Activated CD8-positive, alpha-beta T cell treated with anti-CD3 and anti-CD28 coated beads for 36 hours (primary cell): ENCODE results near the gene MCL1. TPM values are rescaled to one million over a fixed set of nuclear protein-coding genes. Genes with fewer than 3 reads are reported as not detected.

ENCODE experiments used
- ATAC-seq: fragments of 200-7000 bp; cut with Tn5 transposase; one replicate; pipeline ENCODE4 v1.10.0; 2021; ENCODE audit warnings: mild to moderate bottlenecking, moderate library complexity
- CTCF ChIA-PET: fragments of 350-600 bp; sonication (Branson Sonifier 250); formaldehyde crosslinking; loops from one replicate; lab custom pipeline; 2021; ENCODE audit warnings: antibody characterized with exemption; lab: Charles Lee
- POLR2A ChIA-PET: fragments of 350-600 bp; sonication (Branson Sonifier 250); formaldehyde crosslinking; loops from one replicate; lab custom pipeline; 2021; ENCODE audit warnings: antibody characterized with exemption; lab: Charles Lee
- DNase-seq: peaks from one replicate; pipeline ENCODE4 v3.0.0-alpha.2; 2020
- H3K27ac Mint-ChIP-seq: one replicate; pipeline ENCODE4 v1.8.0; 2021; ENCODE audit warnings: mild to moderate bottlenecking, mixed read lengths
- H3K27me3 Mint-ChIP-seq: one replicate; pipeline ENCODE4 v1.8.0; 2021; ENCODE audit warnings: mixed read lengths
- H3K36me3 Mint-ChIP-seq: one replicate; pipeline ENCODE4 v1.8.0; 2021; ENCODE audit warnings: low read depth, mixed read lengths
- H3K4me1 Mint-ChIP-seq: one replicate; pipeline ENCODE4 v1.8.0; 2021; ENCODE audit warnings: low read depth, mixed read lengths
- H3K4me3 Mint-ChIP-seq: one replicate; pipeline ENCODE4 v1.8.0; 2021; ENCODE audit warnings: mild to moderate bottlenecking, moderate library complexity, mixed read lengths
- H3K9me3 Mint-ChIP-seq: one replicate; pipeline ENCODE4 v1.8.0; 2021; ENCODE audit warnings: mixed read lengths
- CTCF ChIP-seq: fragments of 200-600 bp; IDR thresholded peaks from one replicate; pipeline ENCODE4 v1.8.0; 2022; ENCODE audit warnings: antibody characterized with exemption, mild to moderate bottlenecking
- intact Hi-C: fragments of 100-400 bp; cut with micrococcal nuclease; formaldehyde crosslinking; loops from one replicate; pipeline ENCODE4 v1.10.0; 2022
- total RNA-seq, 2 experiments: library from RNA; stranded (reverse); gene quantifications; one replicate each; pipeline ENCODE4 v1.2.3, GENCODE V29; 2021

Gene MCL1
- total RNA-seq, 2 experiments from 2014 or later: 207 TPM

GRCh38 chr1:150532860-150533259, 46.5 kb downstream of the MCL1 start:
- intact Hi-C loops: no loop called here
- no peak for TF ChIP-seq CTCF
- Mint-ChIP-seq H3K4me1 (no peaks in the 10 kb centered on the region), H3K4me3 (no peak overlapping the region), H3K27ac (no peak overlapping the region), H3K36me3 (no peaks in the 10 kb centered on the region), H3K9me3 (no peaks in the 10 kb centered on the region), H3K27me3 (no peaks in the 10 kb centered on the region)
- ATAC-seq (no peak), DNase-seq (no peak)
- ChIA-PET POLR2A (no interaction called here), CTCF (interaction anchor here (0.6 to 3.3 kb wide), 28 partner anchors 9 to 467 kb away, joined by 3 to 30 read pairs (median 4); partner anchors contain the start of genes CTSK and FALEC)

- H3K4me1 Mint-ChIP-seq: no peaks in the 10 kb centered on the region
- ChIA-PET CTCF (interaction anchor here (3.3 kb wide), 1 partner anchor 10 kb away, joined by 22 read pairs; no protein-coding TSS in a partner anchor), POLR2A (interaction anchor here (0.9 kb wide), 1 partner anchor 16 kb away, joined by 3 read pairs; no protein-coding TSS in a partner anchor)
- intact Hi-C loops: no loop called here
- DNase-seq: no peak
- no peaks in the 10 kb centered on the region for H3K9me3 Mint-ChIP-seq
- no peak for TF ChIP-seq CTCF
- H3K36me3 Mint-ChIP-seq: no peaks in the 10 kb centered on the region
- H3K27me3 Mint-ChIP-seq: no peaks in the 10 kb centered on the region
- no peak overlapping the region for H3K4me3 Mint-ChIP-seq
- no peak for ATAC-seq
- no peak overlapping the region for H3K27ac Mint-ChIP-seq
Measured at GRCh38 chr1:150530491-150531159, 48.8 kb downstream of the MCL1 start.

GRCh38 chr1:150529017-150529416, 50.4 kb downstream of the MCL1 start:
- Mint-ChIP-seq H3K4me1 (no peaks in the 10 kb centered on the region), H3K27me3 (no peaks in the 10 kb centered on the region), H3K27ac (no peak overlapping the region), H3K4me3 (no peak overlapping the region), H3K9me3 (no peaks in the 10 kb centered on the region), H3K36me3 (no peaks in the 10 kb centered on the region)
- POLR2A ChIA-PET: interaction anchor here (1.8 kb wide), 1 partner anchor 27 kb away, joined by 4 read pairs; no protein-coding TSS in a partner anchor
- no peak for TF ChIP-seq CTCF
- intact Hi-C loops: no loop called here
- CTCF ChIA-PET: interaction anchor here (1.0 kb wide), 1 partner anchor 185 kb away, joined by 3 read pairs; no protein-coding TSS in a partner anchor
- no peak for DNase-seq
- ATAC-seq: no peak

GRCh38 chr1:150528196-150528595, 51.2 kb downstream of the MCL1 start:
- H3K4me1 Mint-ChIP-seq: no peaks in the 10 kb centered on the region
- CTCF ChIA-PET: interaction anchor here (1.0 kb wide), 1 partner anchor 185 kb away, joined by 3 read pairs; no protein-coding TSS in a partner anchor
- intact Hi-C loops: no loop called here

More at GRCh38 chr1:150528196-150528595, 51.2 kb downstream of the MCL1 start:
- Mint-ChIP-seq H3K36me3 (no peaks in the 10 kb centered on the region), H3K4me3 (no peak overlapping the region), H3K27ac (no peak overlapping the region), H3K27me3 (no peaks in the 10 kb centered on the region), H3K9me3 (no peaks in the 10 kb centered on the region)
- ATAC-seq: no peak
- POLR2A ChIA-PET: interaction anchor here (1.8 kb wide), 1 partner anchor 27 kb away, joined by 4 read pairs; no protein-coding TSS in a partner anchor
- no peak for DNase-seq
- TF ChIP-seq CTCF: no peak
